Psoas muscle (tissue), 8 donors: ENCODE data around the gene GALNT16. TPM values are rescaled to one million over a fixed set of nuclear protein-coding genes. Genes with fewer than 3 reads are reported as not detected.

Experiments
- ATAC-seq, 4 donors: fragments of 200-7000 bp; cut with Tn5 transposase; one replicate each; pipeline ENCODE4 v1.9.1; 2020; ENCODE audit warnings: moderate library complexity in 3 of 4, mild to moderate bottlenecking in 2 of 4
- DNase-seq, 2 donors: peaks; one replicate each; pipeline ENCODE4 v3.0.0-alpha.2; 2020
- H3K27ac ChIP-seq: fragments of 200-600 bp; one replicate; pipeline ENCODE4 v1.8.0; 2022
- H3K27me3 ChIP-seq, 3 donors: fragments of 200-600 bp in 1 of 3; one replicate each; pipeline versions ENCODE4 v1.6.1 to v1.8.0; 2013 to 2022; ENCODE audit warnings: low read length in 2 of 3, mild to moderate bottlenecking in 2 of 3, moderate library complexity in 1 of 3; ENCODE audit not compliant: insufficient read depth in 3 of 3
- H3K36me3 ChIP-seq, 2 donors: fragments of 200-600 bp in 1 of 2; one replicate each; pipeline versions ENCODE4 v1.6.1 to v1.8.0; 2013 to 2022; ENCODE audit warnings: low read depth in 1 of 2, mild to moderate bottlenecking in 1 of 2, moderate library complexity in 1 of 2; ENCODE audit not compliant: insufficient read depth in 1 of 2
- H3K4me1 ChIP-seq: fragments of 200-600 bp; one replicate; pipeline ENCODE4 v1.8.0; 2022
- H3K4me3 ChIP-seq: fragments of 200-600 bp; one replicate; pipeline ENCODE4 v1.8.0; 2022; ENCODE audit warnings: mild to moderate bottlenecking
- H3K9me3 ChIP-seq: fragments of 200-600 bp; one replicate; pipeline ENCODE4 v1.8.0; 2022
- WGBS, 3 donors: extraction: QIAGEN DNeasy Blood & Tissue Kit; methylation state at CpG; one replicate each; pipeline versions ENCODE4 v1.1.6 to v1.1.7; 2013; 5-methylcytosine and 5-hydroxymethylcytosine counted together
- intact Hi-C, 2 donors: fragments of 100-400 bp; cut with DNase I; formaldehyde crosslinking; loops; one replicate each; pipeline versions ENCODE4 v1.11.0 to v1.14.2; 2022
- polyA plus RNA-seq, 3 donors: library from polyadenylated mRNA; stranded (reverse); fragments of 200-250 nt; gene quantifications; one replicate each; pipeline ENCODE4 v1.2.3, GENCODE V29; 2013
- total RNA-seq, 4 donors: library from RNA; stranded (reverse); fragmentation: NEBNext Ultra II Directional in 2 of 4; extraction: Animal tissue kit (Norgen Biotek cat#: 25700) in 2 of 4; gene quantifications; one replicate each; pipeline versions ENCODE4 v1.2.1 to v1.2.4, GENCODE V29; 2021 to 2023
- TF ChIP-seq, protein P1 (sequence below): fragments of 200-600 bp; IDR thresholded peaks from one replicate; pipeline ENCODE4 v1.8.0; 2022; ENCODE audit warnings: antibody characterized with exemption
- donor health status: healthy with polysubstance abuse.
- donor health status: DM: no; HTN: no; CAD: no; lungs with moderate emphysema.
- donor health status: Bipolar disorder and iron deficiency.
- donor health status: healthy.
- donor health status: DM: yes; HTN: yes; CAD: no.
- donor health status: DM: no; HTN: no; CAD: no.
- donor health status: DM: no; HTN: no; CAD: no.
- donor health status: DM: yes; HTN: yes; CAD: no.

GALNT16 gene
- total and polyA plus RNA-seq, 7 donors, result 0.83 to 2.6 (median 1.7) TPM

DNA sequence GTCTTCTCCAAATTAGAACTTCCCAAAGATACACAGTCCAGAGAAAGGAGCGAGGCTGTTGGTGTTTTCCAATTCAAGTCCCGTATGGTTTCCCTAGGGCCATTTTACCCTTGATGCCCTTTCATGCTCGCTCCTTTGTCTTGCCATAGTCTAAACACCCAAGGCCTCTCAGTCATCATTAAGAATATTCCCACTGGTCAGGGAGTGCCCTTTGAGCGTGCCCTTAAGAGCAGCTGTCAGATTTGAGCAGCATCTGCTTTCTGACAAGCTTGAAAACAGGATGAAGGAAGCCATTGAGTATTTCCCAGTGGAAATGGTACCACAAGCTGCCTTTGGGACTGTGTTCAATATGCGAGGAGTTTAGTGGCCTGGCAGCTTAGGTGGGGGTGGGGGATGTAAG is 10.4 kb upstream of the GALNT16 start:
- no peak for ATAC-seq
- H3K4me1 ChIP-seq, result no peaks in the 10 kb centered on the region
- H3K9me3 ChIP-seq, result no peaks in the 10 kb centered on the region
- DNase-seq, result no peak
- H3K36me3 ChIP-seq, result no peaks in the 10 kb centered on the region
- no peak overlapping the region for H3K4me3 ChIP-seq
- H3K27me3 ChIP-seq, result peaks cover 0 to 4% (median 0%) of the 10 kb centered on the region in 3 donors
- TF ChIP-seq, protein P1, sequence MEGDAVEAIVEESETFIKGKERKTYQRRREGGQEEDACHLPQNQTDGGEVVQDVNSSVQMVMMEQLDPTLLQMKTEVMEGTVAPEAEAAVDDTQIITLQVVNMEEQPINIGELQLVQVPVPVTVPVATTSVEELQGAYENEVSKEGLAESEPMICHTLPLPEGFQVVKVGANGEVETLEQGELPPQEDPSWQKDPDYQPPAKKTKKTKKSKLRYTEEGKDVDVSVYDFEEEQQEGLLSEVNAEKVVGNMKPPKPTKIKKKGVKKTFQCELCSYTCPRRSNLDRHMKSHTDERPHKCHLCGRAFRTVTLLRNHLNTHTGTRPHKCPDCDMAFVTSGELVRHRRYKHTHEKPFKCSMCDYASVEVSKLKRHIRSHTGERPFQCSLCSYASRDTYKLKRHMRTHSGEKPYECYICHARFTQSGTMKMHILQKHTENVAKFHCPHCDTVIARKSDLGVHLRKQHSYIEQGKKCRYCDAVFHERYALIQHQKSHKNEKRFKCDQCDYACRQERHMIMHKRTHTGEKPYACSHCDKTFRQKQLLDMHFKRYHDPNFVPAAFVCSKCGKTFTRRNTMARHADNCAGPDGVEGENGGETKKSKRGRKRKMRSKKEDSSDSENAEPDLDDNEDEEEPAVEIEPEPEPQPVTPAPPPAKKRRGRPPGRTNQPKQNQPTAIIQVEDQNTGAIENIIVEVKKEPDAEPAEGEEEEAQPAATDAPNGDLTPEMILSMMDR, result no peak
- 58 to 77% (median 70%) methylated on average over 5 of the region's 5 CpGs for WGBS, 3 donors
- H3K27ac ChIP-seq, result no peak overlapping the region
- intact Hi-C loops, result no loop called here

- 27 to 46% (median 35%) methylated on average over 3 of the region's 3 CpGs for WGBS, 3 donors
- intact Hi-C loops, result no loop called here
These were observed 7.1 kb upstream of the GALNT16 start for GRCh38 chr14:69252851-69253250.

GRCh38 chr14:69259168-69259526 is 811 bp upstream of the GALNT16 start:
- intact Hi-C loops, result no loop called here
- no peak for DNase-seq
- H3K27ac ChIP-seq, result no peak overlapping the region
- H3K4me1 ChIP-seq, result peaks cover 6% of the 10 kb centered on the region
- H3K27me3 ChIP-seq, result peaks cover 0 to 75% (median 12%) of the 10 kb centered on the region in 3 donors
- ATAC-seq, result no peak
- TF ChIP-seq, protein P1, result no peak
- 32 to 34% (median 34%) methylated on average over 14 of the region's 14 CpGs for WGBS, 3 donors
- peak overlapping the region; percentile 74 for H3K4me3 ChIP-seq
- H3K36me3 ChIP-seq, result no peaks in the 10 kb centered on the region
- no peaks in the 10 kb centered on the region for H3K9me3 ChIP-seq

More at GRCh38 chr14:69252851-69253250, 7.1 kb upstream of the GALNT16 start:
- Histone ChIP-seq H3K36me3 (no peaks in the 10 kb centered on the region), H3K27me3 (peaks cover 0 to 20% (median 0%) of the 10 kb centered on the region in 3 donors), H3K9me3 (no peaks in the 10 kb centered on the region), H3K4me1 (no peaks in the 10 kb centered on the region), H3K4me3 (no peak overlapping the region), H3K27ac (no peak overlapping the region)
- no peak for DNase-seq
- TF ChIP-seq, protein P1, result no peak
- no peak for ATAC-seq

DNA sequence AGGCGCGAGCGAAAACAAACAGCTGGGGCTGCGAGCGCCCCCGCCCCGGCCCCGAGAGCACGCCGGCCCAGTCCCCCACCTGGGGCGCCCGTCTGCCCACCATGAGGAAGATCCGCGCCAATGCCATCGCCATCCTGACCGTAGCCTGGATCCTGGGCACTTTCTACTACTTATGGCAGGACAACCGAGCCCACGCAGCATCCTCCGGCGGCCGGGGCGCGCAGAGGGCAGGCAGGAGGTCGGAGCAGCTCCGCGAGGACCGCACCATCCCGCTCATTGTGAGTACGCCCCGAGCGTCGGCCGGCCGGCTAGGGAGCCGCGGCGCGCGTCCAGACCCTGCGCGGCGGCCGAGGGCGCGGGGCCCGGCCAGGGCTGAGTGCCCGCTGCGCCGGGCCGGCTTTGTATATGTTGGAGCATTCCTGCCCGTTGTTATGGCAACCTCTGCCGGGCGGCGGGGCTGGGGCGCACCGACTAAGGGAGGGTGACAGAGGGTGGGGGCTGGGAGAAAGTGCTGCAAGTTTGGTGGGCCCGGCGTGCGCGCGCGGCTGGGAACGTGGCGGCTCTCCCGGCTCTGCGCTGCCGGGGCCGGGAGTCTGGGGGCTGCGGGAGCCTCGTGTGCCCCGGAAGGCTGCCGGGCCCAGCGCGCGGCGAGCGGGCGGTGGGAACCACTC is 367 bp downstream of the GALNT16 start:
- Histone ChIP-seq H3K9me3 (no peaks in the 10 kb centered on the region), H3K27ac (peak overlapping the region; percentile 36), H3K4me3 (peak overlapping the region; percentile 74), H3K36me3 (no peaks in the 10 kb centered on the region), H3K27me3 (peaks cover 0 to 73% (median 15%) of the 10 kb centered on the region in 3 donors), H3K4me1 (peaks cover 6% of the 10 kb centered on the region)
- ATAC-seq (peak in 3 of 4 donors; percentile 17 to 38 (median 33)), DNase-seq (peak; percentile 33 to 64)
- 0 to 1% (median 1%) methylated on average over 26 to 78 of the region's 78 CpGs for WGBS, 3 donors
- intact Hi-C loops, result loop anchor here in 1 of 2 donors (5.0 kb wide), 2 partner anchors 87 to 102 kb away; no protein-coding TSS in a partner anchor
- TF ChIP-seq, protein P1, result no peak
